Astrocyte (in vitro differentiated cells and primary cell): ENCODE data around the gene SMAD7. TPM values are rescaled to one million over a fixed set of nuclear protein-coding genes. Genes with fewer than 3 reads are reported as not detected.

Source experiments
- DNase-seq: peaks from one replicate; pipeline ENCODE4 v3.0.0-alpha.2; 2010; ENCODE audit warnings: low read depth
- FAIRE-seq: peaks from 2 replicates; lab custom pipeline; 2011; peaks lifted over from hg19 to GRCh38; lab: Jason Lieb, UNC
- H2AFZ ChIP-seq: 2 replicates; pipeline ENCODE4 v1.6.0; 2012; ENCODE audit warnings: low read depth, low read length, inconsistent platforms
- H3K27ac ChIP-seq: 2 replicates; pipeline ENCODE4 v1.5.1; 2011; ENCODE audit warnings: low read depth, low read length, inconsistent platforms
- H3K27me3 ChIP-seq: 2 replicates; pipeline ENCODE4 v1.6.0; 2011; ENCODE audit warnings: low read length, inconsistent platforms; ENCODE audit not compliant: insufficient read depth
- H3K36me3 ChIP-seq: 2 replicates; pipeline ENCODE4 v1.5.1; 2011; ENCODE audit warnings: low read length, inconsistent platforms; ENCODE audit not compliant: insufficient read depth
- H3K4me1 ChIP-seq: 2 replicates; pipeline ENCODE4 v1.5.1; 2011; ENCODE audit warnings: low read length, inconsistent platforms; ENCODE audit not compliant: insufficient read depth
- H3K4me2 ChIP-seq: 2 replicates; pipeline ENCODE4 v1.6.0; 2012; ENCODE audit warnings: low read length, inconsistent platforms
- H3K4me3 ChIP-seq: 2 replicates; pipeline ENCODE4 v1.5.1; 2011; ENCODE audit warnings: low read depth, mild to moderate bottlenecking, low read length, inconsistent platforms; ENCODE audit not compliant: insufficient read depth
- H3K79me2 ChIP-seq: 2 replicates; pipeline ENCODE4 v1.6.0; 2012; ENCODE audit warnings: mild to moderate bottlenecking, low read length, inconsistent platforms; ENCODE audit not compliant: insufficient read depth
- H3K9ac ChIP-seq: 2 replicates; pipeline ENCODE4 v1.6.0; 2012; ENCODE audit warnings: mild to moderate bottlenecking, low read length, inconsistent platforms
- H3K9me3 ChIP-seq: 2 replicates; pipeline ENCODE4 v1.5.1; 2012; ENCODE audit warnings: low read depth, mild to moderate bottlenecking, low read length, inconsistent platforms; ENCODE audit not compliant: insufficient read depth
- H4K20me1 ChIP-seq: 2 replicates; pipeline ENCODE4 v1.6.0; 2012; ENCODE audit warnings: low read length, inconsistent platforms; ENCODE audit not compliant: insufficient read depth
- H3K27ac Mint-ChIP-seq: one replicate; pipeline ENCODE4 v1.8.0; 2021; ENCODE audit warnings: mild to moderate bottlenecking, mixed read lengths; ENCODE audit not compliant: unreplicated experiment
- H3K27me3 Mint-ChIP-seq: one replicate; pipeline ENCODE4 v1.8.0; 2021; ENCODE audit warnings: low read depth, mixed read lengths; ENCODE audit not compliant: unreplicated experiment
- H3K36me3 Mint-ChIP-seq: one replicate; pipeline ENCODE4 v1.8.0; 2021; ENCODE audit warnings: low read depth, mixed read lengths; ENCODE audit not compliant: unreplicated experiment
- H3K4me1 Mint-ChIP-seq: one replicate; pipeline ENCODE4 v1.8.0; 2021; ENCODE audit warnings: low read depth, mixed read lengths; ENCODE audit not compliant: unreplicated experiment
- H3K4me3 Mint-ChIP-seq: one replicate; pipeline ENCODE4 v1.8.0; 2021; ENCODE audit warnings: mild to moderate bottlenecking, moderate library complexity, mixed read lengths; ENCODE audit not compliant: unreplicated experiment
- H3K9me3 Mint-ChIP-seq: one replicate; pipeline ENCODE4 v1.8.0; 2021; ENCODE audit warnings: mild to moderate bottlenecking, mixed read lengths; ENCODE audit not compliant: unreplicated experiment
- EZH2 ChIP-seq: IDR thresholded peaks from 2 replicates; pipeline ENCODE4 v1.6.1; 2012; ENCODE audit warnings: mild to moderate bottlenecking, low read length, inconsistent platforms; ENCODE audit not compliant: insufficient read depth
- total RNA-seq: library from RNA; stranded (reverse); gene quantifications from 2 replicates; pipeline ENCODE4 v1.2.1, GENCODE V29; 2021
- TF ChIP-seq, protein P1 (sequence below): IDR thresholded peaks from 2 replicates; pipeline ENCODE4 v1.5.1; 2011; ENCODE audit warnings: low read depth, mild to moderate bottlenecking, inconsistent platforms, low read length, moderate library complexity; ENCODE audit not compliant: insufficient read depth

Gene SMAD7
- total RNA-seq, 1 donor from 2014 or later = 62.9 TPM

DNA sequence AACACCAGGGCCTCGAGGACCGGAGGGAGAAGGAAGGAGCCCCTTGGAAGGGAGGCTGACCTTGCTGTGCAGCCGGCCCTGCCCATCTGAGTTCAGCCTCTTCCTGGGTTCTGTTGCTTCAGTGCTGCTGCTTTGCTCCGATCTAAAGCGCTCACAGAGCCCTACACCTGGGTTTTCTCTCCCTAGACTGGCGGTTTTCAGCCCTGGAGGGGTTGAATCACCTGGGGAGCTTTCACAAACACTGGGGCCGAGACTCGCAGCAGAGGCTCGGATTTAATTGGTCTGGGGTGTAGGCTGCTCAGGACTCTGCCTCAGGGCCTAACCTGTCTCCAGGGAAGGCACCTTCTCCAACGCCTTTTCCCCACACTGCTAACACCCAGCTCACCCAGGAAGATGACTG, 40.9 kb upstream of the SMAD7 start:
- FAIRE-seq = no peak
- Histone ChIP-seq H3K4me1 (peaks cover 51% of the 10 kb centered on the region), H3K79me2 (no peaks in the 10 kb centered on the region), H3K9ac (no peak overlapping the region), H3K4me3 (no peak overlapping the region), H3K27me3 (no peaks in the 10 kb centered on the region), H3K4me2 (no peak overlapping the region), H4K20me1 (no peaks in the 10 kb centered on the region), H3K27ac (no peak overlapping the region), H2AFZ (no peak overlapping the region), H3K9me3 (no peaks in the 10 kb centered on the region), H3K36me3 (no peaks in the 10 kb centered on the region)
- no peaks in the 10 kb centered on the region for H3K9me3 Mint-ChIP-seq
- H3K36me3 Mint-ChIP-seq = no peaks in the 10 kb centered on the region
- no peak for DNase-seq
- TF ChIP-seq EZH2 = no peak
- TF ChIP-seq, protein P1, sequence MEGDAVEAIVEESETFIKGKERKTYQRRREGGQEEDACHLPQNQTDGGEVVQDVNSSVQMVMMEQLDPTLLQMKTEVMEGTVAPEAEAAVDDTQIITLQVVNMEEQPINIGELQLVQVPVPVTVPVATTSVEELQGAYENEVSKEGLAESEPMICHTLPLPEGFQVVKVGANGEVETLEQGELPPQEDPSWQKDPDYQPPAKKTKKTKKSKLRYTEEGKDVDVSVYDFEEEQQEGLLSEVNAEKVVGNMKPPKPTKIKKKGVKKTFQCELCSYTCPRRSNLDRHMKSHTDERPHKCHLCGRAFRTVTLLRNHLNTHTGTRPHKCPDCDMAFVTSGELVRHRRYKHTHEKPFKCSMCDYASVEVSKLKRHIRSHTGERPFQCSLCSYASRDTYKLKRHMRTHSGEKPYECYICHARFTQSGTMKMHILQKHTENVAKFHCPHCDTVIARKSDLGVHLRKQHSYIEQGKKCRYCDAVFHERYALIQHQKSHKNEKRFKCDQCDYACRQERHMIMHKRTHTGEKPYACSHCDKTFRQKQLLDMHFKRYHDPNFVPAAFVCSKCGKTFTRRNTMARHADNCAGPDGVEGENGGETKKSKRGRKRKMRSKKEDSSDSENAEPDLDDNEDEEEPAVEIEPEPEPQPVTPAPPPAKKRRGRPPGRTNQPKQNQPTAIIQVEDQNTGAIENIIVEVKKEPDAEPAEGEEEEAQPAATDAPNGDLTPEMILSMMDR = no peak
- no peak overlapping the region for H3K4me3 Mint-ChIP-seq
- H3K27ac Mint-ChIP-seq = peak overlapping the region; percentile 34
- H3K27me3 Mint-ChIP-seq = peaks cover 2% of the 10 kb centered on the region
- peaks cover 34% of the 10 kb centered on the region for H3K4me1 Mint-ChIP-seq

DNA sequence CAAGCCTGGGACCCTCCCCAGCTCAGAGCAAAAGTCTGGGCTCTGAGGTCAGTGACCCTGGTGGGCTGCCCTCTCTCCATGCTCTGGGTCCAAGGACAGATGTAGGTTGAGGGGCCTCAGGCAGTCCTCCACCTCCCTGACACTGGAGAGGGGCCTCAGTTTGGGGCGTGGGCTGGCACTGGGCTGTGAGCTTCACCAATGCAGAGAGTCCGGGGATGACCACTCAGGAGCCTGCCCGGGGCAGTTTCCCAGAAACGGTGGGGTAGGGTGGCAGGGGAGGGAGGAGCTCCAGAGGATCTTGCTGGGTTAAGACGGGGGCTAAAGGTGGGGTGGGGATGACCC, 40.5 kb upstream of the SMAD7 start:
- Histone ChIP-seq H3K36me3 (no peaks in the 10 kb centered on the region), H3K4me3 (no peak overlapping the region), H3K9ac (no peak overlapping the region), H3K4me1 (peaks cover 49% of the 10 kb centered on the region), H3K27me3 (no peaks in the 10 kb centered on the region), H3K27ac (peak overlapping the region; percentile 12), H3K9me3 (no peaks in the 10 kb centered on the region), H4K20me1 (no peaks in the 10 kb centered on the region), H2AFZ (no peak overlapping the region), H3K79me2 (no peaks in the 10 kb centered on the region), H3K4me2 (peak overlapping the region; percentile 50)
- peaks cover 33% of the 10 kb centered on the region for H3K4me1 Mint-ChIP-seq
- TF ChIP-seq EZH2 = no peak
- TF ChIP-seq, protein P1 = no peak
- DNase-seq (no peak), FAIRE-seq (no peak)
- no peaks in the 10 kb centered on the region for H3K36me3 Mint-ChIP-seq
- H3K27me3 Mint-ChIP-seq = peaks cover 2% of the 10 kb centered on the region
- H3K9me3 Mint-ChIP-seq = no peaks in the 10 kb centered on the region
- H3K4me3 Mint-ChIP-seq = no peak overlapping the region
- H3K27ac Mint-ChIP-seq = peak overlapping the region; percentile 34

DNA sequence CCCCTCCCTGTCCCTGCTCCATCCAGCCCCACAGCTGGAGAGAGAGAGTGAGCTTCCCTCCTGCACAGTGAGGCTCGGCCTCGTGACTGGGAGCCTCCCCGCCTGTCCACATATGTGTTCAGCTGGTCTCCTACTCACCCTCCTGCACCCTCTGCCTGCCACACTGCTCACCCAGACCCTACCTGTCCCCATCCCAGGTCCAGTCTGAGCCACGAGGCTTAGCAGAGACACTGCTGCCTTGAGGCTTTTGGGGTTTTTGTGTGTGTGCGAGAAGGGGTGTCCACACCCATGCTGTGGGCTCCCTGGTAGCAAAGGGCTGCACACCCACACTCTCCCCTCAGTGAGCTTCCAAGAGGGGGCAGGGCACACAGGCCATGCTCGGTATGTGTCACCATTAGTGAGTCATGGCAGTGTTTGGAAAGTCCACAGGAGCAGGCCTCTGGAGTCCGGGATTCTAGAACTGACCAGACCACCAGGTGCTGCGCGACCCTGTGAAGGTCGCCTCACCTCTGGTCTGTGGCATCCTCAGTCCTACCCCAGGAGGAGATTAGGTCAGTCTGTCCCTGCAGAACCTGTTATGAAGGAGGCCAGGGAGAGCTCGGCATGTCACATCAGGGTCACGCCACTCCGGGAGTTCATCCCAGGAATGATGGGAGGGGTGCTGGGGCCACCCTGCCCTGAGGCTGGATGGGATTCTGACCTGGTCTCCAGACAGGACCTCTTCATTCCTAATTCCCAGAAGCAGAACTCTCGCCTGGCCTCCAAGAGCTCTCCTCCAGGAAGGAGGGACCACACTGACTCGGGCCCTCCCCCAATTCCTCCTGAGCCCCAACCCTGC, 39.9 kb upstream of the SMAD7 start:
- no peak overlapping the region for H3K4me3 Mint-ChIP-seq
- no peak for FAIRE-seq

More for the DNA sequence above, 39.9 kb upstream of the SMAD7 start:
- peaks cover 2% of the 10 kb centered on the region for H3K27me3 Mint-ChIP-seq
- no peak overlapping the region for H2AFZ ChIP-seq
- H3K27me3 ChIP-seq = no peaks in the 10 kb centered on the region
- peak overlapping the region; percentile 50 for H3K4me2 ChIP-seq
- H3K4me3 ChIP-seq = no peak overlapping the region
- H3K27ac Mint-ChIP-seq = peak overlapping the region; percentile 72
- H3K4me1 Mint-ChIP-seq = peaks cover 33% of the 10 kb centered on the region
- TF ChIP-seq EZH2 = no peak
- TF ChIP-seq, protein P1 = no peak
- H3K36me3 ChIP-seq = no peaks in the 10 kb centered on the region
- H3K36me3 Mint-ChIP-seq = no peaks in the 10 kb centered on the region
- H3K27ac ChIP-seq = peak overlapping the region; percentile 12
- H3K9me3 ChIP-seq = no peaks in the 10 kb centered on the region
- no peaks in the 10 kb centered on the region for H3K9me3 Mint-ChIP-seq
- H3K79me2 ChIP-seq = no peaks in the 10 kb centered on the region
- H4K20me1 ChIP-seq = no peaks in the 10 kb centered on the region
- DNase-seq = peak; percentile 64
- peak overlapping the region; percentile 49 for H3K9ac ChIP-seq
- H3K4me1 ChIP-seq = peaks cover 43% of the 10 kb centered on the region
